Stimulated activated CD8-positive, alpha-beta memory T cell treated with anti-CD3 and anti-CD28 coated beads, Interleukin-15, amount 100 ng/mL, for 1 hour (primary cell): ENCODE measurements around the gene PSMA6.
"Not testable (repeated sequence)": the region's sequence is repeated elsewhere in the genome, so short reads cannot be mapped to it uniquely, and the experiment has no call there.

Experiments
- DNase-seq: peaks from one replicate; pipeline ENCODE4 v3.0.0-alpha.2; 2020; ENCODE audit warnings: low read depth

Gene PSMA6

GRCh38 chr14:35292051-35292769 is at the start of gene PSMA6:
PSMA6 (plus strand) TSS chr14:35292382; CDS start chr14:35292477, 95 bp downstream.
- DNase-seq = peak; percentile 98

- DNase-seq = no peak
Measured at GRCh38 chr14:35242599-35243311, 49.4 kb upstream of the PSMA6 start.

GRCh38 chr14:35243956-35244355 is 48.2 kb upstream of the PSMA6 start:
- DNase-seq = no peak

GRCh38 chr14:35244542-35244941 is 47.6 kb upstream of the PSMA6 start:
- DNase-seq = no peak

GRCh38 chr14:35245051-35245450 is 47.1 kb upstream of the PSMA6 start:
- no peak for DNase-seq

GRCh38 chr14:35247777-35248475 is 44.3 kb upstream of the PSMA6 start:
- DNase-seq = no peak

- DNase-seq = no peak
Measured at GRCh38 chr14:35248476-35248788, 43.8 kb upstream of the PSMA6 start.

GRCh38 chr14:35250319-35250718 is 41.9 kb upstream of the PSMA6 start:
- DNase-seq = no peak

- no peak for DNase-seq
Measured at GRCh38 chr14:35252451-35252868, 39.7 kb upstream of the PSMA6 start.

- not testable (repeated sequence) for DNase-seq
Measured at GRCh38 chr14:35253056-35253455, 39.1 kb upstream of the PSMA6 start.

GRCh38 chr14:35254034-35254622 is 38.1 kb upstream of the PSMA6 start:
- not testable (repeated sequence) for DNase-seq

GRCh38 chr14:35254736-35255135 is 37.4 kb upstream of the PSMA6 start:
- DNase-seq = no peak

GRCh38 chr14:35255711-35256110 is 36.5 kb upstream of the PSMA6 start:
- no peak for DNase-seq

GRCh38 chr14:35257809-35258208 is 34.4 kb upstream of the PSMA6 start:
- no peak for DNase-seq

- DNase-seq = no peak
Measured at GRCh38 chr14:35258420-35258819, 33.8 kb upstream of the PSMA6 start.

GRCh38 chr14:35261774-35262173 is 30.4 kb upstream of the PSMA6 start:
- no peak for DNase-seq

GRCh38 chr14:35262436-35262835 is 29.7 kb upstream of the PSMA6 start:
- DNase-seq = no peak

- DNase-seq = no peak
Measured at GRCh38 chr14:35268946-35269345, 23.2 kb upstream of the PSMA6 start.

- DNase-seq = no peak
Measured at GRCh38 chr14:35274805-35275204, 17.4 kb upstream of the PSMA6 start.

GRCh38 chr14:35277179-35277578 is 15.0 kb upstream of the PSMA6 start:
- DNase-seq = no peak

- DNase-seq = no peak
Measured at GRCh38 chr14:35279369-35279768, 12.8 kb upstream of the PSMA6 start.

- no peak for DNase-seq
Measured at GRCh38 chr14:35281341-35281740, 10.8 kb upstream of the PSMA6 start.

GRCh38 chr14:35284506-35284905 is 7.7 kb upstream of the PSMA6 start:
- DNase-seq = no peak
